ENCODE data around the gene ZCCHC2. TPM values are rescaled to one million over a fixed set of nuclear protein-coding genes. Genes with fewer than 3 reads are reported as not detected.

Gene ZCCHC2
- total RNA-seq, 1 experiment from 2014 or later: 12.4 TPM

- H3K79me2 ChIP-seq (ENCODE audit: insufficient read depth, low read length): no peaks in the 10 kb centered on the region
- H3K9ac ChIP-seq (ENCODE audit: extremely low read depth, insufficient read length, low read length): no peak overlapping the region
- H3K27me3 ChIP-seq (ENCODE audit: insufficient read depth, low read length): no peaks in the 10 kb centered on the region
- H2BK5ac ChIP-seq (ENCODE audit: insufficient read length, low read length): no peak overlapping the region
- H3K23ac ChIP-seq (ENCODE audit: insufficient read length, low read depth, low read length): no peak overlapping the region
- H3K27ac ChIP-seq (ENCODE audit: insufficient read length, low read depth, low read length): no peak overlapping the region
- H2AFZ ChIP-seq (ENCODE audit: low read length): no peak overlapping the region
- H4K20me1 ChIP-seq (ENCODE audit: control insufficient read depth, insufficient read depth, insufficient read length): no peaks in the 10 kb centered on the region
- H3K9me3 ChIP-seq (ENCODE audit: control insufficient read depth, low read depth, low read length): no peaks in the 10 kb centered on the region
- no peaks in the 10 kb centered on the region for H3K4me1 ChIP-seq (ENCODE audit: insufficient read depth, low read length)
- H3K4me2 ChIP-seq (ENCODE audit: insufficient read depth, insufficient read length, low read length): no peak overlapping the region
- Mint-ChIP-seq H3K9me3 (peaks cover 19 to 23% of the 10 kb centered on the region in 2 experiments), H3K27ac (no peak overlapping the region), H3K4me3 (no peak overlapping the region), H3K4me1 (no peaks in the 10 kb centered on the region), H3K36me3 (ENCODE audit: insufficient read depth in 1 of 3, low read depth in 3 of 3) (peaks cover 0 to 12% (median 4%) of the 10 kb centered on the region in 3 experiments; a peak in 5 of 7 replicates), H3K27me3 (ENCODE audit: low read depth) (peaks cover 2% of the 10 kb centered on the region)
- H4K5ac ChIP-seq (ENCODE audit: insufficient read length, low read depth, low read length): no peak overlapping the region
- H2AK5ac ChIP-seq (ENCODE audit: insufficient read length, low read length): no peak overlapping the region
- H3T11ph ChIP-seq (ENCODE audit: low read length): no peak overlapping the region
- H4K8ac ChIP-seq (replicated peaks; ENCODE audit: insufficient read length, low read depth, low read length): no peak overlapping the region
- no peak overlapping the region for H3K56ac ChIP-seq (ENCODE audit: insufficient read length, low read depth, low read length)
- no peak overlapping the region for H3K4ac ChIP-seq (ENCODE audit: low read depth, low read length)
- H4K91ac ChIP-seq (ENCODE audit: insufficient read length, low read depth, low read length): no peak overlapping the region
- no peak overlapping the region for H2BK120ac ChIP-seq (ENCODE audit: low read depth, low read length, poor library complexity, severe bottlenecking)
- no CpG with 5 or more reads among the region's 2 CpGs for WGBS (ENCODE audit: extremely low coverage, insufficient read length, low lambda C conversion rate)
- DNase-seq: no peak
- H3K23me2 ChIP-seq (ENCODE audit: insufficient read length, low read depth, low read length, poor library complexity, severe bottlenecking): no peaks in the 10 kb centered on the region
- H3K18ac ChIP-seq (ENCODE audit: insufficient read length, low read depth, low read length): no peak overlapping the region
- H3K79me1 ChIP-seq (ENCODE audit: insufficient read depth, low read depth, low read length, poor library complexity, severe bottlenecking): no peaks in the 10 kb centered on the region
- no peak overlapping the region for H2BK15ac ChIP-seq (ENCODE audit: low read depth, low read length)
- H2BK12ac ChIP-seq (ENCODE audit: insufficient read length, low read depth, low read length): no peak overlapping the region
- H3K14ac ChIP-seq (ENCODE audit: insufficient read depth, low read length): no peak overlapping the region
- no peak for TF ChIP-seq CTCF (conservative IDR thresholded peaks at IDR 0.05)
- H2BK20ac ChIP-seq (ENCODE audit: low read depth, low read length, poor library complexity, severe bottlenecking): no peak overlapping the region
Measured at GRCh38 chr18:62512996-62513395, 9.8 kb upstream of the ZCCHC2 start.

All from H9 (cell line).